HG03558 (cell line): ENCODE results near the gene ENPP3.
"Not testable (repeated sequence)": the region's sequence is repeated elsewhere in the genome, so short reads cannot be mapped to it uniquely, and the experiment has no call there.

ENCODE experiments used
- ATAC-seq: cut with Tn5 transposase; IDR thresholded peaks from one replicate; pipeline ENCODE4 v1.9.1; 2021; ENCODE audit warnings: moderate number of reproducible peaks; ENCODE audit not compliant: unreplicated experiment; ENCODE audit errors: extremely low read depth

ENPP3 gene

DNA sequence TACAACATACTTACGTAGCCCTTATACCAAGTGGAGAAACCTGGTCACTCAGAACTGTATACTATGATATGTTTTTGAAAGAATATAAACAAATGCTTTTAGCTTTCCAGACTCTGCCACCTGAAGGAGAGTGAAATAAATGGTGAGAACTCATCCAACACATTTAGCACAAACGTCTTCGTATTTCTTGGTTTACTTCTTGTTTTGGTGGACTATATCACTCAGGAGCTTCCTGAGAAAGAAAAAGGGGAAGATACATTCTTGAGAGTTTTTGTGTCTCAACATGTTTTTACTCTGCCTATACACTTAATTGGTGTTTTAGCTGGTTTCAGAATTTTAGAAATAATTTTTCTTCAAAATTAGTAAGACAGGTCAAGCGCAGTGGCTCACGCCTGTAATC lies 93.2 kb downstream of the ENPP3 start:
- no peak for ATAC-seq

DNA sequence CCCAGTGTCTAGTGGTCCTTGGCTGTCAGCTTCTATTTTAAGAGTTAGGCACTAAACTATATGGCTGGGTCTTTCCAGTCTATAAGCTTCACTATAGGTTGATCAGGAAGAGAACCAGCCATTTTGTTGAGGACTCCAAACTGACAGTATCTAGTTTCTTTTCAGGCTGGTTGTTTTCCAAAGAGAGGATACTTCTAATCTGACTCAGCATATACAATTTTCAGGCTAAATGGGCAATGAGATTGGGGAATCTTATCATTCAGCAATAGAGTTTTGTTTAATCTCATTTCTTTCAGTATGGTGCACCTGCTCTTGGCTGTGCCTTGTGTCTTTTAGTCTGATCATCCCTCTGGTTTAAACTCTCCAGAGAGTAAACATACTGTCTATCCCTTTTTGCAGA lies 94.1 kb downstream of the ENPP3 start:
- no peak for ATAC-seq

DNA sequence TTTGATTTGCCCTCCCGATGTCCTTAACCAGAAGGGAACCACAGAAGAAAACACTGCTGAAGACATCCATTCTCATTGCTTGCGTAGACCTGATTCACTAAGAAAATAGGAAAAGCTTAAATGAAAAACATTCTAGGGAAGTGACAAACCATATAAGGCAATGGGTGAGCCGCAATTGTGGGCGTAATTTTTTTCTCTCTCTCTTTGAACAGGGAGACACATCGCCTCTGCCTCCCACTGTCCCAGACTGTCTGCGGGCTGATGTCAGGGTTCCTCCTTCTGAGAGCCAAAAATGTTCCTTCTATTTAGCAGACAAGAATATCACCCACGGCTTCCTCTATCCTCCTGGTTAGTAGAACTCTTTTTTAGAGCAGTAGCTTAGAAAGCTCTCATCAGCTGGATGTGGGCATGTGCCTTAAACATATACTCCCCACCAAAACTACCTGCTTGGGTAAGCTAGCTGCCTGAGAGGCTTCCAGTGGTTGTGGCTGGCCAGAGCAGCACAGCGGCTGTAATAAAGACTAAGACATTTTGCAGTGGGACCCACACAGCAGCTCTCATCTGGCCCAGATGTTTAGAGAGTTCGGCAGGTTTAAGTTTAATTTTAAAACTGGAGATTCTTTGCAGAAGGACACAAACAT lies 96.4 kb downstream of the ENPP3 start:
- no peak for ATAC-seq

DNA sequence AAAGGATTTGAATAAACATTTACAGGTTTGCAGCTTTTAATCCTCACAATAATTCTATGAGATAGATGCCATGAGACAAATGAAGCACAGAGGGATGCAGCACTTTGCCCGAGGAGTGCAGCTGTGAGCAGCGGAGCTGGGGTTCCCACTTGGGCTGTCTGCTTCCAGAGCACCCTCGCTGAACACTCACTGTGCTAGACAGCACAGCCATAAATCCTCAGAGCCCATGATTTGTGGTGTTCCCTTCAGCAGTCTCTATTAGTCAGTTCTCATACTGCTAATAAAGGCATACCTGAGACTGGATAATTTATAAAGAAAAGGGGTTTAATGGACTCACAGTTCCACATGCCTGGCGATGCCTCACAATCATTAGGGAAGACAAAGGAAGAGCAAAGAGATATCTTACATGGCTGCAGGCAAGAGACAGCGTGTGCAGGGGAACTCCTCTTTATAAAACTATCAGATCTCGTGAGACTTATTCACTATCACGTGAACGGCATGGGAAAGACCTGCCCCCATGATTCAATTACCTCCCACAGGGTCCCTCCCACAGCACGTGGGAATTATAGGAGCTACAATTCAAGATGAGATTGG lies 99.0 kb downstream of the ENPP3 start:
- ATAC-seq: no peak

DNA sequence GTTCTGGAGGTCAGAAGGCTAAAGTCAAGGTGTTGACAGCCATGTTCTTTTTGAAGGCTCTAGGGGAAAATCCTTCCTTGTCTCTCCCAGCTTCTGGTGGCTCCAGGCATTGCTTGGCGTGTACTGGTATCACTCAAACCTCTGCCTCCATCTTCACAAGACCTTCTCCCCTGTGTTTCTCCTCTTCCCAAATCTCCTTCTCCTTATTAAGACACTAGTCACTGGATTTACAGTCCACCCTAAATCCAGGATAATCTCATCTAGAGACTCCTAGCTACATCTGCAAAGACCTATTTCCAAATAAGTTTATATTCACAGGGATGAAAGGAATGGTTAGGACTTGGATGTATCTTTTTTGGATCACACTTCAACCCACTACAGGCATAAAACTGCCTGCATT lies 99.7 kb downstream of the ENPP3 start:
- no peak for ATAC-seq

DNA sequence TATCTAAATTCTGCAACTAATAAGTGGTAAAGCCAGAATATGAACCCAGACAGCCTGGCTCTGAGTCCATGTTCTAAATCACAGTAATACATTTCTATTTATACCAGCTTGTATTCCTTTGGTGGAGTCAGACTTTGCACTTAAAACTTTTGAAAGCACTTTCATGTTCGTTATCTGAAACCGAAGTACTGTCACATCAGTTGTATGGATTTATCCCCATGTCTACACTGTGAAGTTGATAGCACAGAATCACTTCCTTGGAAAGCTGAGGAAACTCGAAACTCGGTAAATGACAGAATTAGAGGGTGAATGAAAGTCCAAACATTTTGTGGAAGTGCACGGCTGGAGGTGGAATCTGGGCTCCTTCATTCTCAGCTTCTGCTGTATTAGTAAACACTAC lies 102.0 kb downstream of the ENPP3 start:
- ATAC-seq: no peak

DNA sequence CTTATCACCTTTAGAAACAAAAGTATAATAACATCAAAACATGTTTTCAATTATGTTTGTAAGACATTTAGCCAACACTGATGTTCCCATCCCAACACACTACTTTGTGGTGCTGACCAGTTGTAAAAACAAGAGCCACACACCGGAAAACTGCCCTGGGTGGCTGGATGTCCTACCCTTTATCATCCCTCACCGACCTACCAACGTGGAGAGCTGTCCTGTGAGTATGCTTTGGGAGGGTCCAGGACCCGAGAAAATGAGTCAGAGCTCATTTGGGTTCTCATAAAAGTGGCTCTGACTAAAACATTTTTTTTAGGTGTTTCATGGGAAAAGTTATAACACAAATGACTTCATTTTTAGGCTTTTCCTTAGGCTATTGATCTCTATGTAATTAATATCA lies 103.1 kb downstream of the ENPP3 start:
- no peak for ATAC-seq

DNA sequence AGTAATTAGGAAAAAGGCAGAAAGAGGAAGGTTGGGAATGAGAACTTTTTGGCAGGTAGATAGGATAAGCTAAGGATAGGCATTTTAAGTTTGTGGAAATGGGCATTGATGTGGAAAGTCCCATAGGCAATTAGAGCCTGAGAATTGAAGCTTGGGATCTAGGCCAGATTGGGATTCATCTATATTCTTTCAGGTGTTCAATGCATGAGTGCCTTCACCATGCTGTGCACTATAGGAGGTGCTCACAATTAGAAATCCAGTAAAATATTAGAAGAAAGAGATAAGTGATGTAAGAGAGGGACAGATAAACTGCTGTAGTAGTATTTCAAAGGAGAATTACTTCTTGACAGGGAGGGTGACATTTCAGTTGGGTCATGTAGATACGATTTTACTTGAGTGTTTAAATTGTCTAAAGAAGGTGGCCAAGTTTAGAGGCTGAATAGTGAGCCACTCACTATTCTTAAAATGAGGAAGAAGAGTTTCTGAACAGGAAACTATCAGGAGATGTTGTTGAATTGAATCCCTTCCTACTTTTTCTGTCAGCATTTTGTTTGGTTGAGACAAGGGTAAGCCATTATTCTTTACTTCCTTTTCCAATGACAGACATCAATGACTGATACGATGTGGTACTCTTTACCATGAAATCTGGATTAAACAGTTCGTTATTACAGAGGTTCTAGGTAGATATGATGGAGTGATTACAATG lies 104.7 kb downstream of the ENPP3 start:
- no peak for ATAC-seq

DNA sequence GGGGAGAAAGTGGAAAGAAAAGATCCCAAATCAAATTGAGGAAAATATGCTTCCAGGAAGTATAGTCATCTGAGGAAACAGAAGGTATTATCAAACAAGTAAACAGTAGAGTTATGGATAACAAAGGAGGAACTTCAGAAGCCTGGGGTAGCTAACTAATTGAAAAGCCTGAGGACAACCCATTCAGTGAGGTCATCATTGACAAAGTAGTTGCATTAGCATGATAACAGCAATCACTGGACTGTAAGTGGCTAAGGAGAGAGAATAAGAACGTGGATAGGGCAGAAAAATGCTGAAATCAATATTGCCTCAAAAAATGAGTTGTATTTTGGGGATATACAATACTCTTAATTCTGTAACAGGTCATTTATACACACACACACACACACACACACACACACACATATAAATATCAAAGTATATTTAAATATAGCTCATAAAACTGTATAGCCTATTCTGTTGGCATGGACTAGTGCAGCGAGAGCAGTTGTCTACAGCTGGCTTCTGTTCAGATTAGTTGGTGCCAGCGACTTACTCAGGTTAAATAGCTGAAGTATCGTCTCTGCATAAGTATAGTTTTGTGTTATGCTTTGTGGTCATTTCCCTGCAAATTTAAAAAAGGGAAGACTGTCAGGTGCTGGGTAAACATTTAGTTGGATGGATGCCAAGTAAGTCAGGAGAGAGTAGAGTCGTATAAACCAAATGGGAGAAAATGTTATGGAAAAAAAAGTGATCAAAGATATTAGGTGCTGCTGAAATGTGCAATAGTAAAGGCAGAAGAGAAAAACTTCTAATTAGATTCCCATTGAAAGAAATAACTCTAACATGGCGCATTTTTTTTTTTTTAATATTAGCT lies 107.6 kb downstream of the ENPP3 start:
- ATAC-seq: no peak

DNA sequence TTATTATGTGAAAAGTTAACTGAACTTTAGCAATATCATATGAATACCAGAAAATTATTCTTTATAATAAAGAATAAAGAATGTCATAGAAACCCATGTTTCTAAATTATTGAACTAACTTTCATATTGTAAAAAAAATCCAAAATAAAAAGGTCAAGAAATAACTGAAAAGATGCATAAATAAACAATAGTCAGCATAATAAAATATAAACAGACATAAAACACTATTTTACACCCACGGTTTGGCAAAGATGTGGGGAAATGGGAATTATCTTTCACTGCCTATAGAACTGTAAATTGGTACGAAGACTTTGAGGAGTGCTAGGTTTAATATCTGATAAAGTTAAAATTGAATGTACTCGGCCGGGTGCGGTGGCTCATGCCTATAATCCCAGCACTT lies 108.4 kb downstream of the ENPP3 start:
- no peak for ATAC-seq

DNA sequence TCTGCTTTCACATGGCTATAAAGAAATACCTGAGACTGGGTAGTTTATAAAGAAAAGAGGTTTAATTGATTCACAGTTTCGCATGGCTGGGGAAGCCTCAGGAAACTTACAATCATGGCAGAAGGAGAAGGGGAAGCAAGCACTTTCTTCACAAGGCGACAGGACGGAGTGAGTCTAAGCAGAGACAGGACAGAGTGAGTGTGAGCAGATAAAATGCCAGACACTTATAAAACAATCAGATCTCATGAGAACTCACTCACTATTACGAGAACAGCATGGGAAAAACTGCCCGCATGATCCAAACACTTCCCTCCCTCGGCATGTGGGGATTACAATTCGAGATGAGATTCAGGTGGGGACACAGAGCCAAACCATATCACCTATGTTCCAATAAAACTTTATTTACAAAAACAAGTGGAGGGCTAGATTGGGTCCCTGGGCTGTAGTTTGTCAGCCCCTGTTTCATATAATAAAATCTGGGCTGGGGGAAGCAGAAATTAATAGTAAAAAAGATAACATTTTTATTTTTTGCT lies 110.8 kb downstream of the ENPP3 start:
- no peak for ATAC-seq

DNA sequence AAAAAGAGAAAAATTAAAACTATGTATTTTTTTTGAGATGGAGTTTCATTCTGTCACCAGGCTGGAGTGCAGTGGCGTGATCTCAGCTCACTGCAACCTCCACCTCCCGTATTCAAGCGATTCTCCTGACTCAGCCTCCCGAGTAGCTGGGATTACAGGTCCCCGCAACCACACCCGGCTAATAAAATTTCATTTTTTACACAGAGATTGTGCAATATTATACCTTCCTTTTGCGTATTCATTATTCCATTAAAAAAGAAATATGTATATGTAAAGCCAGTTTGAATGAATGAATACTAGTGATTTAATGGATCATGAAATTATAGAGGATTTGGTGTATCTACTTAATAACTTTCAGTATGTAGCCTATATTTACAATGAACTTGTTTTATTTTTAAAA lies 111.9 kb downstream of the ENPP3 start:
- ATAC-seq: no peak

DNA sequence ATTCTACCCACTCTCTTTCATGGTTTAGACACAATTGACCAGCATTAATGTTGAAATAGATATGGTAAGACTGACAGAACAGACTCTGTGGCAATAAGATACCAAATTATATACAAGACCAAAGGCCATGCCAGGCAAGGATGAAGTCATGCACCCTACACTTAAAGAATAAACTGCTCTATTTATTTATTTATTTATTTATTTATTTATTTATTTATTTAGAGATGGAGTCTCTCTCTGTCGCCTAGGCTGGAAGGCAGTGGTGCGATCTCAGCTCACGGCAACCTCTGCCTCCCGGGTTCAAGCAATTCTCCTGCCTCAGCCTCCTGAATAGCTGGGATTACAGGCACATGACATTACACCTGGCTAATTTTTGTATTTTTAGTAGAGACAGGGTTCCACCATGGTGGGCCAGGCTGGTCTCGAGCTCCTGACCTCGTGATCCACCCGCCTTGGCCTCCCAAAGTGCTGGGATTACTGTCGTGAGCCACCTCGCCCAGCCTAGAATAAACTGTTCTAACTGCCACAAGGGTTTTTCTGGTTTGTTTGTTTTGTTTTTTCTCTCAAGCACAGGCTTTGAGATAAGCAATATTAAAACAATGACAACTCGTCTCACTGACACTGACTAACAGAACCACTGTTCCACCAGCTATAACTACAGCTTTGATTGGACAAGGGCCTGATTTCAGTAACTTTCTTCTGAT lies 114.1 kb downstream of the ENPP3 start:
- not testable (repeated sequence) for ATAC-seq

DNA sequence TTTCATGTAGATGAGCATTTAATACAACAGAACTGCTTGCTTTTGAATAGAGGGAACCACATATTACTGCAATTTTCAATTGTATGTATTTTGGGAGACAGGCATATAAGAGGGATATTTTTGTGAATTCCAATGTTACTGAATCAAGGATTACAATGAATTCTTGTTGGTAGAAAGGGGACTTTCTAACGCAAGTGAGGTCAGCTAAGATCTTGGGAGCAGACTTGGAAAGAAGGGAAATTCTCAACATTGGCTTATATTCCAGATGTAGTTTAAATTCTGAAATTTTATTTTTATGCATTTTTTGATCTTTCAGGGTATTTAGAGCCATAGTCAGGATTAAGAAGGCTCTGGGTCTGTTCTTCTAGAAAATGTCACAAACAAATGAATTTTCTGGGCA lies 117.0 kb downstream of the ENPP3 start:
- no peak for ATAC-seq

DNA sequence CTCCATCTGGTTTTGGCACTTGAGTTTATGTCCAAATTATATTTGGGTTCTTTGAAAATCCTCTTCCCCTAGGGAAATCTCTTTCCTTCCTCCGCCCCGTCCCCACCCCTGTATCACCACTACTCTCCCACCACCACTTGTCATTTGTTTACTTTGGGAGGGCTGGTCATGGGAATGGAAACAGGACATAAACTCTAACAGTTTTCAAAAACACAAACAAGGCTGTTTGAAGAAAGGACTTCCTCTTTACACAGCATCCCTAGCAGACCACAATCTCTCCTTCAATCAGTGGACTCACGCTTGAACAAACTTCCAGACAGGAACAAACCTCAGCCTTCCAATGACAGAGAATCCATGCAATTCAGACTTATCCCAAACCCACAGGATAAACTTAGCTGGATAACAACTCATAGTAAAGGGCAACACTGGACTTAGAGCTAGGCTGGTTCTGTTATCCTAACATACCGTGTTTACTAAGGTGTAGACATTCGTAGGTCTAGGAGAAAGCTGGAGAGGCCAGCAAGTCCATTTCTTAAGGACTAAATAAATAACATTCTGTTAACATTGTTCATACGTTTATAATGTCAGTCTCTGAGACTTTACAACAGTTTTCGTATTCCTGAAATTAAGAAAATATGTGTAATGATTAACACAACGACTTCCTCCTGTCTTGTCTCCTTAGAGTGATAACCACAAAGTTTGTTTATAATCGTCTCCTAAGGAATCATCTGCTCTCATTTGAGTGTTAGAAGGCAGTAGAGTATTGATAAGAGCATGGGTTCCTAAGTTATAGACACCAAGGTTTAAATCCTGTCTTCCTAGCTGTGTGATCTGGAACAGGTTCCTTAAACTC lies 117.8 kb downstream of the ENPP3 start:
- ATAC-seq: no peak

DNA sequence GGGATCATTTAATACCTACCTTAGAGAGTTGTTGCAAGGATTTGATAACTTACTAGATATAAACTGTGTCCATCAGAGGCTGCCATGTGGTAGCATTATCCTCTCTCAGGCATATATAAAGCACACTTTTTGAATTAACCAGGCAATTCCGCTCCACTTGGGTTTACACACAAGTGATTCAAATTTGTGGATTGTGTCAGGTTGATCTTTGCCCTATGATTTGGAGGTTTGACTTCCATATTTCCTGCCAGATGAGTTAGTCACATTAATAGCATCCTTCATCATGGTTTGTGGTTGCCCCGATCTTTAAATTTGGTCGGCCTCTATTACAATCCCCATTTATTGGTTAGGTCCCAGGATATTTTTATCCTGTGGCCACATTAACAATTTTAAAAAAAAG lies 118.5 kb downstream of the ENPP3 start:
- no peak for ATAC-seq

DNA sequence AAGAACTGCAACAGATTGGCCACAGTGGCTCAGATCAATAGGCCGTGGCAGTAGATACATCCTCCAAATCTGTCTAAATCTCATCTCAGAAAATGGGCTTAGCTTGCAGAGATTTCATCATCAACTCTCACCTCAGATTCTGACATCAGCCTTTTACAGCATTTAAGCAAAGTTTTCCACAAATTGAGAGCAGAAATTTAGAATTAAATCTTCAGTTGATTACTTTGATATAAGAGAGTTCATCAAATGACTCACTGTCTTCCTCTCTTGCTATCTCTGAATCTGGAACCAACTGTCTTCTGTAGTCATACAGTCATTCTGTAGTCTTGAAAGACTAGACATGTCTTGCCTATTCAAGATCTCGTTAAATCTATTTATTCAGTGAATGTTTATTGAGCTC lies 118.9 kb downstream of the ENPP3 start:
- no peak for ATAC-seq

DNA sequence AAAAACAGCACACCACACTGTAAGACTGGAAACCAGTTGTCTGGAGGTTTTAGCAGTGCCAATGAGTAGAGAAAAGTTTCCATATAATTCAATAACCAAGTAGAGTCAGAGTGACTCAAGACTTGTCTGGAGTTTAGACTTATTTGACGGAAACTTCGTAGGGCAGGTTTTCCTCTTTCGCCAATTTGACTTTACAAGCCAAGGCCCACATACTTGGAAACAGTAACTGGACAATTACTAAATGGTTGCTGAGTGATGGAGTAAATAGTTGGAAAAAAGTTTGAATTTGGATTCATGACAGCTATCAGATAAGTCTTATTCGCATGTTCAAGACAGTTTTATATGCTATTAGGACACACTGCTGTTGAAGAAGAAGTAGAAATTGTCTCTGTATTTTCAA lies 121.8 kb downstream of the ENPP3 start:
- ATAC-seq: no peak

DNA sequence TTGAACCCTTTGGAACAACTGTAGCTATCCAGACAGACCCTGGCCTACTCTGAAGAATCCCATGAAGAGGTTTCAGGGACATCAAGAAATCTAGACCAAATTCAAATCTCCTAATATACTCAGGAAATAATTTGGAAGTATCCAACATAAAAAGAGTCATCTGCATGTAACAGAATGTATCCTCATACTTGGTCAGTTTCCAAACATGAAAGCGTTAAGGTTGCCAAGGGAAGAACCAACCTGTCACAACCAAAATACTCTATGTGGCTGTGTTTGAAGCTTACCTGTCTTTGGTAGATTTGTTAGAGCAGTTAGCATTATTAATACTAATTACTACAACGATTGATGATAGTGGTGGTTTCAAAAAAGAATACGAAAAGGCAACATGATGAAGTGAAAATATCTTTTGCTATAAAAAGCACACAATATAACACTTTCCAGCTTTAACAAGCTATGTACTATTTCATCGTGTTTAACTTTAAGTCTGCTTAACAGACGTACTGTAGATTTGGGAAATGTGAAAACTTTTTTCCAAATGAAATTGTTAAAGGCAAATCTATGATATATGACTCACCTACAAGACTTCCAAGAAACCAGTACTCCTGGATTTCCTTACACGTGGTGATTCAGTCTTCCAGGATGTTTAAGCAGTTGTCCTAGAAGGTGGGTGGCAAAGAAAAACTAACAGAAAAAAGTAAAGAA lies 124.1 kb downstream of the ENPP3 start:
- ATAC-seq: no peak
